Upper lobe of left lung (tissue), 6 donors: Measurements from ENCODE around the gene PDE4D. TPM values are rescaled to one million over a fixed set of nuclear protein-coding genes. Genes with fewer than 3 reads are reported as not detected.

Experiments used
- ATAC-seq, 2 donors: fragments of 200-7000 bp; cut with Tn5 transposase; one replicate each; pipeline ENCODE4 v1.9.1; 2022; ENCODE audit warnings: mild to moderate bottlenecking in 2 of 2, moderate library complexity in 2 of 2; ENCODE audit not compliant: low FRiP score in 2 of 2
- DNase-seq, 2 donors: peaks; one replicate each; pipeline ENCODE4 v3.0.0-alpha.2; 2019 to 2020
- H3K27ac ChIP-seq, 4 donors: fragments of 200-600 bp; sonication (generic); one replicate each; pipeline ENCODE4 v1.5.1; 2016 to 2019
- H3K27me3 ChIP-seq, 4 donors: fragments of 200-600 bp; sonication (generic); one replicate each; pipeline ENCODE4 v1.5.1; 2017 to 2019
- H3K36me3 ChIP-seq, 4 donors: fragments of 200-600 bp; sonication (generic); one replicate each; pipeline ENCODE4 v1.5.1; 2016 to 2019
- H3K4me1 ChIP-seq, 4 donors: fragments of 200-600 bp; sonication (generic); one replicate each; pipeline ENCODE4 v1.5.1; 2018 to 2019
- H3K4me3 ChIP-seq, 4 donors: fragments of 200-600 bp; sonication (generic); one replicate each; pipeline ENCODE4 v1.5.1; 2017 to 2019; ENCODE audit warnings: mild to moderate bottlenecking in 2 of 4, moderate library complexity in 1 of 4
- H3K9me3 ChIP-seq, 4 donors: fragments of 200-600 bp; sonication (generic); one replicate each; pipeline ENCODE4 v1.5.1; 2018 to 2019
- CTCF ChIP-seq, 6 experiments: fragments of 450-650 bp in 4 of 6; fragments of 200-600 bp in 2 of 6; sonication (generic) in 2 of 6; IDR thresholded peaks; one replicate each; pipeline ENCODE4 v1.5.1; 2016 to 2019; ENCODE audit warnings: antibody characterized with exemption in 6 of 6
- EP300 ChIP-seq, 4 donors: sonication (generic); formaldehyde crosslinking; IDR thresholded peaks; one replicate each; pipeline ENCODE4 v1.5.1; 2017; ENCODE audit warnings: antibody characterized with exemption in 4 of 4, control low read depth in 2 of 4
- POLR2A ChIP-seq, 4 donors: fragments of 450-650 bp; IDR thresholded peaks; one replicate each; pipeline ENCODE4 v1.5.1; 2016 to 2017; ENCODE audit warnings: antibody characterized with exemption in 4 of 4, mild to moderate bottlenecking in 2 of 4
- POLR2AphosphoS5 ChIP-seq, 2 donors: sonication (generic); formaldehyde crosslinking; IDR thresholded peaks; one replicate each; pipeline ENCODE4 v1.5.1; 2017; ENCODE audit warnings: antibody characterized with exemption in 2 of 2
- WGBS, 2 donors: methylation state at CpG; one replicate each; pipeline ENCODE4 v1.1.5; 2017 to 2018; 5-methylcytosine and 5-hydroxymethylcytosine counted together
- total RNA-seq, 6 donors: library from RNA; depleted of rRNA in 4 of 6; stranded (reverse); fragments of >200 nt in 4 of 6; gene quantifications; one replicate each; pipeline versions ENCODE4 v1.1.0 to v1.2.1, GENCODE V29; 2016 to 2021
- donor health status: DM: no; HTN: no; CAD: no; lungs with moderate emphysema.
- donor health status: DM: no; HTN: yes; CAD: no; lungs with severe emphysema.

Gene PDE4D
- total RNA-seq, 6 donors from 2014 or later: 50.4 to 188 (median 84.0) TPM

GRCh38 chr5:59266410-59266809 lies 627.1 kb downstream of the PDE4D start:
- Histone ChIP-seq H3K9me3 (no peaks in the 10 kb centered on the region), H3K27me3 (no peaks in the 10 kb centered on the region), H3K4me1 (no peaks in the 10 kb centered on the region), H3K36me3 (no peaks in the 10 kb centered on the region), H3K27ac (no peak overlapping the region), H3K4me3 (no peak overlapping the region)
- no peak for TF ChIP-seq EP300 (IDR thresholded peaks at IDR 0.05)
- TF ChIP-seq POLR2AphosphoS5 (IDR thresholded peaks at IDR 0.05): no peak
- TF ChIP-seq CTCF (IDR thresholded peaks at IDR 0.05): no peak
- TF ChIP-seq POLR2A (IDR thresholded peaks at IDR 0.05): no peak
- DNase-seq (no peak), ATAC-seq (no peak)
- 36 to 55% methylated on average over 3 of the region's 3 CpGs for WGBS, 2 donors

GRCh38 chr5:59264639-59265245 lies 628.8 kb downstream of the PDE4D start:
- Histone ChIP-seq H3K4me1 (no peaks in the 10 kb centered on the region), H3K9me3 (no peaks in the 10 kb centered on the region), H3K27me3 (no peaks in the 10 kb centered on the region), H3K27ac (no peak overlapping the region), H3K36me3 (no peaks in the 10 kb centered on the region), H3K4me3 (no peak overlapping the region)
- WGBS, 2 donors: 80 to 81% methylated on average over 4 of the region's 4 CpGs
- TF ChIP-seq POLR2A (IDR thresholded peaks at IDR 0.05) (no peak), CTCF (IDR thresholded peaks at IDR 0.05) (no peak), POLR2AphosphoS5 (IDR thresholded peaks at IDR 0.05) (no peak), EP300 (IDR thresholded peaks at IDR 0.05) (no peak)
- DNase-seq: no peak
- no peak for ATAC-seq

- DNase-seq: no peak
- H3K36me3 ChIP-seq: no peaks in the 10 kb centered on the region
- no peak for TF ChIP-seq POLR2AphosphoS5 (IDR thresholded peaks at IDR 0.05)
- TF ChIP-seq CTCF (IDR thresholded peaks at IDR 0.05): no peak
- no peak for TF ChIP-seq EP300 (IDR thresholded peaks at IDR 0.05)
- TF ChIP-seq POLR2A (IDR thresholded peaks at IDR 0.05): no peak
- H3K4me1 ChIP-seq: no peaks in the 10 kb centered on the region
- no peak for ATAC-seq
- no peak overlapping the region for H3K27ac ChIP-seq
- H3K27me3 ChIP-seq: no peaks in the 10 kb centered on the region
- no peaks in the 10 kb centered on the region for H3K9me3 ChIP-seq
- no peak overlapping the region for H3K4me3 ChIP-seq
- WGBS, 2 donors: 80 to 86% methylated on average over 2 of the region's 2 CpGs
These were observed 629.5 kb downstream of the PDE4D start for GRCh38 chr5:59264013-59264412.

GRCh38 chr5:59261969-59262368 lies 631.6 kb downstream of the PDE4D start:
- 87 to 100% methylated on average over 1 of the region's 1 CpG for WGBS, 2 donors
- ATAC-seq: no peak
- no peaks in the 10 kb centered on the region for H3K9me3 ChIP-seq

GRCh38 chr5:59260973-59261372 lies 632.6 kb downstream of the PDE4D start:
- ATAC-seq: no peak

More at GRCh38 chr5:59261969-59262368, 631.6 kb downstream of the PDE4D start:
- Histone ChIP-seq H3K36me3 (no peaks in the 10 kb centered on the region), H3K4me1 (no peaks in the 10 kb centered on the region), H3K27me3 (no peaks in the 10 kb centered on the region), H3K4me3 (no peak overlapping the region), H3K27ac (no peak overlapping the region)
- no peak for TF ChIP-seq POLR2AphosphoS5 (IDR thresholded peaks at IDR 0.05)
- TF ChIP-seq EP300 (IDR thresholded peaks at IDR 0.05): no peak
- no peak for DNase-seq

More at GRCh38 chr5:59260973-59261372, 632.6 kb downstream of the PDE4D start:
- WGBS, 2 donors: 75 to 83% methylated on average over 1 of the region's 1 CpG
- Histone ChIP-seq H3K27ac (no peak overlapping the region), H3K36me3 (no peaks in the 10 kb centered on the region), H3K4me3 (no peak overlapping the region), H3K9me3 (no peaks in the 10 kb centered on the region), H3K27me3 (no peaks in the 10 kb centered on the region), H3K4me1 (peaks cover 0 to 5% (median 0%) of the 10 kb centered on the region in 4 donors)
- DNase-seq: no peak
- TF ChIP-seq POLR2AphosphoS5 (IDR thresholded peaks at IDR 0.05): no peak
- no peak for TF ChIP-seq CTCF (IDR thresholded peaks at IDR 0.05)
- no peak for TF ChIP-seq EP300 (IDR thresholded peaks at IDR 0.05)
- TF ChIP-seq POLR2A (IDR thresholded peaks at IDR 0.05): no peak
